Glutamatergic neuron (in vitro differentiated cells): Measurements from ENCODE around the gene TTC39A. TPM values are rescaled to one million over a fixed set of nuclear protein-coding genes. Genes with fewer than 3 reads are reported as not detected.
"Not testable (repeated sequence)": the region's sequence is repeated elsewhere in the genome, so short reads cannot be mapped to it uniquely, and the experiment has no call there.

Source experiments
- DNase-seq: peaks from one replicate; pipeline ENCODE4 v3.0.0; 2022
- H3K27ac Mint-ChIP-seq: one replicate; pipeline ENCODE4 v1.8.0; 2020; ENCODE audit warnings: mild to moderate bottlenecking, mixed read lengths, inconsistent platforms; ENCODE audit not compliant: unreplicated experiment
- H3K27me3 Mint-ChIP-seq: one replicate; pipeline ENCODE4 v1.8.0; 2020; ENCODE audit warnings: mild to moderate bottlenecking, moderate library complexity, mixed read lengths, inconsistent platforms; ENCODE audit not compliant: unreplicated experiment
- H3K36me3 Mint-ChIP-seq: one replicate; pipeline ENCODE4 v1.8.0; 2020; ENCODE audit warnings: mild to moderate bottlenecking, mixed read lengths, inconsistent platforms; ENCODE audit not compliant: unreplicated experiment
- H3K4me1 Mint-ChIP-seq: one replicate; pipeline ENCODE4 v1.8.0; 2020; ENCODE audit warnings: mild to moderate bottlenecking, low read depth, mixed read lengths, inconsistent platforms; ENCODE audit not compliant: unreplicated experiment
- H3K4me3 Mint-ChIP-seq: one replicate; pipeline ENCODE4 v1.8.0; 2020; ENCODE audit warnings: mild to moderate bottlenecking, mixed read lengths, inconsistent platforms; ENCODE audit not compliant: unreplicated experiment
- H3K9me3 Mint-ChIP-seq: one replicate; pipeline ENCODE4 v1.8.0; 2020; ENCODE audit warnings: mild to moderate bottlenecking, moderate library complexity, mixed read lengths, inconsistent platforms; ENCODE audit not compliant: unreplicated experiment
- CTCF ChIP-seq: fragments of 200-600 bp; sonication (generic); IDR thresholded peaks from one replicate; pipeline ENCODE4 v1.5.0; 2021; ENCODE audit not compliant: partially characterized antibody, unreplicated experiment
- total RNA-seq: library from RNA; stranded (reverse); fragmentation: NEBNext Ultra II Directional; extraction: Animal tissue kit (Norgen Biotek cat#: 25700); gene quantifications from one replicate; pipeline ENCODE4 v1.2.1, GENCODE V29; 2021; ENCODE audit not compliant: unreplicated experiment

Gene TTC39A
- total RNA-seq, 1 donor from 2014 or later, result 28.0 TPM

GRCh38 chr1:51252366-51252765 is 78.0 kb downstream of the TTC39A start:
- H3K4me3 Mint-ChIP-seq, result no peak overlapping the region
- TF ChIP-seq CTCF, result no peak
- no peaks in the 10 kb centered on the region for H3K4me1 Mint-ChIP-seq
- peaks cover 2% of the 10 kb centered on the region for H3K27me3 Mint-ChIP-seq
- no peaks in the 10 kb centered on the region for H3K9me3 Mint-ChIP-seq
- no peak for DNase-seq
- H3K27ac Mint-ChIP-seq, result no peak overlapping the region
- no peaks in the 10 kb centered on the region for H3K36me3 Mint-ChIP-seq

- not testable (repeated sequence) for H3K27ac Mint-ChIP-seq, H3K4me3 Mint-ChIP-seq, H3K27me3 Mint-ChIP-seq, DNase-seq, H3K9me3 Mint-ChIP-seq, H3K36me3 Mint-ChIP-seq, H3K4me1 Mint-ChIP-seq
Measured at GRCh38 chr1:51251165-51251564, 79.2 kb downstream of the TTC39A start.

GRCh38 chr1:51250729-51251128 is 79.6 kb downstream of the TTC39A start:
- H3K27me3 Mint-ChIP-seq, H3K27ac Mint-ChIP-seq, H3K9me3 Mint-ChIP-seq, H3K36me3 Mint-ChIP-seq, H3K4me1 Mint-ChIP-seq, DNase-seq, H3K4me3 Mint-ChIP-seq: not testable (repeated sequence)

DNA sequence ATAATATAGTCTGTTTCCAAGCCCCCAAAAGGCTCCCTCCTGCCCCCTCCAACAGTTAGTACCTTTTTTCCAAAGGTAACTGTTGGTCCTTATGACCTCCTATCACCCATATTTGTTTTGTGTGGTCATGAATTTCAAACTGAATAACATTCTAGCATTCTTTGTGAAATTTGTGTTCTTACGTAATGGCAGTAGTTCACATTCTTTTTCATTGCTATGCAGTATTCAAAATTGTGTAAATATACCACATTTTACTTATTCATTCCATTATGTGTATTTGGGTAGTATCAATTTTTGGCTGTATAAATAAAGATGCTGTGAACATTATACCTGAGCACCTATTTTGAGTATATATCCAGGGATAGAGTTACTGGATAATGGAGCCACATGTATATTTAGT is 80.9 kb downstream of the TTC39A start:
- no peaks in the 10 kb centered on the region for H3K36me3 Mint-ChIP-seq
- no peaks in the 10 kb centered on the region for H3K9me3 Mint-ChIP-seq
- no peak overlapping the region for H3K27ac Mint-ChIP-seq
- no peak for TF ChIP-seq CTCF
- H3K4me3 Mint-ChIP-seq, result no peak overlapping the region
- H3K27me3 Mint-ChIP-seq, result peaks cover 2% of the 10 kb centered on the region
- no peak for DNase-seq
- H3K4me1 Mint-ChIP-seq, result no peaks in the 10 kb centered on the region

DNA sequence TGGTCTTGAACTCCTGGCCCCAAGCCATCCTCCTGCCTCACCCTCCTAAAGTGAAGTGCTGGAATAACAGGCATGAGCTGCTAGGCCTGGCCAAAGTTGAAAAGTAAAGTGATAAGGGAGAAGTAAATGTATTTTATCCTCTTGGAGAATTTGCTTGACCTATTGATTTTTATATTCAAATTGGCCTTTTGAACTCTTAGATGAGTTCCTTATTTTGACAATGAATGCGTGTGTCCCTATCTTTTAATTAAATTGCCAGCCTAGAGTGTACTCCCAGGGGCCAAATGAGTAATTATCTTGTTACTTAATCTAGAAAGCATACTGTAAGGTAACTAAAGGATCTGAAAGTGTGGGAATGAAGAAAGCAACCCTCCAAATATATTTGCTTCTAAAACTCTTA is 82.9 kb downstream of the TTC39A start:
- DNase-seq, result no peak
- Mint-ChIP-seq H3K27ac (no peak overlapping the region), H3K9me3 (no peaks in the 10 kb centered on the region), H3K4me1 (peaks cover 3% of the 10 kb centered on the region), H3K36me3 (no peaks in the 10 kb centered on the region), H3K4me3 (no peak overlapping the region), H3K27me3 (peaks cover 2% of the 10 kb centered on the region)
- no peak for TF ChIP-seq CTCF

GRCh38 chr1:51247022-51247421 is 83.3 kb downstream of the TTC39A start:
- no peak for TF ChIP-seq CTCF
- DNase-seq, result no peak
- no peak overlapping the region for H3K27ac Mint-ChIP-seq
- no peaks in the 10 kb centered on the region for H3K36me3 Mint-ChIP-seq
- H3K4me3 Mint-ChIP-seq, result no peak overlapping the region
- peaks cover 2% of the 10 kb centered on the region for H3K27me3 Mint-ChIP-seq
- H3K4me1 Mint-ChIP-seq, result peaks cover 3% of the 10 kb centered on the region
- H3K9me3 Mint-ChIP-seq, result no peaks in the 10 kb centered on the region
